Fibroblast of skin of right biceps (primary cell): Measurements from ENCODE around the gene QKI.

Source experiments
- DNase-seq: peaks from one replicate; pipeline ENCODE4 v3.0.0-alpha.2; 2013

Gene QKI

DNA sequence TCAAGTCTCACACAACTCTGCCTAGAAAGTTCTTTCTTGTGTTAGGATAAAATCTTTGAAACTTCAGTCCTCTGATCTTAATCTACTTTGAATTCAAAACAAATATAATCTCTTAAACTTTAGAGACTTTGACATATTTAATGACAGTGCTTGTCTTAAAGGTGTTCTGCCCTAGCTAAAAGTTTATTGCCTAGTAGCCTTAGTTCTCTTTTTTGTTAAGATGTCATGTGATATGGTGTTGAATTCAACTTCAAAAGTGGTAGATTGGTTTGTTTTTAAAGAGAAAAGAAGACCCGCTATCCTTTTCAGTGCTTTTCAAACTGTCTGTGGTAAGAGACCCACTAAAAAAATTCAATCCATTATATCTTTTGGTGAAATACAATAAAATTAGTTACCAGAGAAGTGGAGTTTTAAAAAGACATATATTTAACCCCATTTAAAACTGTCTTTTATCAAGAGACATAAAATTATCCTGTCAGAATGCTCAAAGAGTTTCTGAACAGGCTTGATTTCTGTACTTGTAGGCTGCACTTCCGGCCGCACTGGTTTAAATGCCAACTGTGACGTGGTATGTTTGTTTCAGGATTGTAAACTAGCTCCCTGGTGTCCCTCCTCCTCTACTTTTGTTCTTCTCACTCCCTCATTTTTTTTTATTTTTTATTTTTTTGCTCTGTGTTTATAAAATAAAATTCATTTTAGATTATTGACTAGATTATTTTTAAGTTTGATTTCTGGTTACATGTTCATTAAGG is 76.5 kb downstream of the QKI start:
- DNase-seq = no peak

DNA sequence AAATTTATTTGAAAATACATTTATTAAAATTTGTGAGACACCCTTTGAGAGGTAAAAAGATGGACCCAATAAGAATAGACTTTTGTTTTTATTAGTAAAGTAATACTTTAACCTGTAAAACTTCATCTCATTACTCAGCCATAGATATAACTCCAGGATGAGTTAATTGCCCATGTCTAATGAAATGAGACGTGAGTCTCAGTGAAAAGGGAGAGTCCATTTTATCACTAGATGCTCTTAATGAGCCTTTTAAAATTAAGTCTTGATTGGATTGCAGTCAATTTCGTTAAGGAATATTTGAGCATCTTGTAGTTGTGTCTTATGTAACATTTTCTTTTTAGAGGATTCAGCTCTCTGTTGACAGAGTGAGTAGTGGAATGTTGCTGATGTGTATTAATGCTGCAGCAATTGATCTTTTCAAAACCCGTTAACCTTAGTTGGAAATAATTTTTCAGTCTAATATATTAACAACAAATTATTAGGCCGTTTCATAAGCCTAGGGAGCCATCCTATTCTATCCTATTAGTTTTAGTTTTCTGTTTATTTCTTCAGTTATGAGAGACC is 77.3 kb downstream of the QKI start:
- DNase-seq = no peak

- DNase-seq = peak; percentile 30
Observed at GRCh38 chr6:163494279-163494727, 79.8 kb downstream of the QKI start.

- DNase-seq = no peak
Observed at GRCh38 chr6:163496205-163496604, 81.7 kb downstream of the QKI start.

- no peak for DNase-seq
Observed at GRCh38 chr6:163500105-163500504, 85.6 kb downstream of the QKI start.

DNA sequence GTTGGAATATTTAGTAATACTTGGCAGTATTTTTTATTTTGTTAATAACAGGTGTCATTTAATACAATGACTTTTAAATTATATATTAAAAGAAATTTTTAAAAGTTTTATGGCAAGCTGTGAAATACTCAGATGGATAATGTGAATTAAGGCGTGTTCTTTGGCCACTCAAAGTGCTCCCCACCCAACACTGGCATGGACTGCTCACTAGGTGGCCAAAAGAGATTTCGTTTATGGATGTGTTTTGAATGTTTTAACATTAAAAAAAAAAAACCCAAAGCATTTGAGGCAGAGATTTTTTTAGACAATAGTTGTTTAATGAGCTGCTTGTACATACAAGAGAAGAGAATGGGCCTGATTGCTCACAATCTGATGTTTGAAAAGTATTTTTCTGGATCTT is 86.5 kb downstream of the QKI start:
- no peak for DNase-seq

DNA sequence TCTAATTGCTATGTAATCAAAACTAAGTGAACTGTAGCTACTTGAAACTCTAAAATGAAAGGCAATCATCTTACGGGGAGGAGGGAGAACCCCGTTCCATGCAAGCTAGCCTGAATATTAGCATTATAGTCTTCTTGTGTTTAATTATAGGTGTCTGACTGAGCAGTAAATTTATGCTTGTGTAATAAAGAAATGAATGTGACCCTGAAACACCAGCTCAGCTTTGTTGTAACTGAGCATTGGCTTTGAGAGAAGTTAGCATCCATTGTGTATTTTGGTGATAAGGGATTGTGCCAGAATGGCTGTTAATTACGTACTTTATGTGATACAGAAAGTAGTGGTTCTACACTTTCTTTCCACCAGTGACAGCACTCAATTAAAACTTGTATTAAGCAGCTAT is 86.9 kb downstream of the QKI start:
- no peak for DNase-seq

- DNase-seq = no peak
Observed at GRCh38 chr6:163504984-163505640, 90.6 kb downstream of the QKI start.

DNA sequence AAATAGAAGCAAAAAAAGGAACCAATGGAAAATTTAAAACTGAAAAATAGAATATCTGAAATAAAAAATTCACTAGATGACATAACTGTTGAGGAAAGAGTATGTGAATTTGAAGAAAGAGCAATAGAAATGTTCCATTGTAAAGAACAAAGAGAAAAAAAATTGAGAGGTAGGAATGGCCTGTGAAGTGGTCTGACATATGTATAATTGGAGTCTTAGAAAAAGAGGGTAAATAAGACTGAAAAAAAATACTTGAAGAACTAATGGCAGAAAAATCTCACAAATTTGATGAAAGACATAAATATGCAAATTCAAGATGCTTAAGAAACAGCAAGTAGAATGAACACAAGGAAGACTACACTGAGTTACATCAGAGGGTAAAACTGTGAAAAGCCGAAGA is 93.4 kb downstream of the QKI start:
- no peak for DNase-seq

- DNase-seq = no peak
Observed at GRCh38 chr6:163513003-163513402, 98.5 kb downstream of the QKI start.

DNA sequence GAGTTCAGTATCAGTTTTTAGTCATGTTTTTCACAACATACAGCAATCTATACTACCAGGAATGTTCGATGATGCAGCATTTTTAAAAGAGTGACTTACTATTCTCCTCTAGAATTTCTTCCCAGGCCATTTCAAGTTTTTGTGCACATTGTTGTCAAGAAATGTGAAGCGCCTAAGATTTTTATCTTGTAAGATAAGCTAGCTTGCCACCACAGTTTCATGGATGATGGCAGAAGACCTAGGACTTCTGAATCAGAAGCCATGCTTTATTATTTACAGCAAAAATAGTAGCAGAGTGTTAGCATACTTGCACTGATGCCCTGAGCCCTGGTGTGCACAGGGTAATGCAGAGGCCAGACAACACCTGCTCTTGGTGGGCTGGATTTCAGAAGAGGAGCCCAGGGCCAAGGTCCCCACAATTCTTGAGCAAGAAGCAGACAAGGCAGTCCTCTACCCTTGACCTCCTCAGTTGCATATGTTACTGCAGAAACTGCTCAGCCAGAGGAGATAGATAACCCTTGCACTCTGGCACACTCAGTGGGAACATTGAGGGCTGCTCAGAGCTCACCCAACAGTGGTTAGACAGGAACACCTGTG is 99.2 kb downstream of the QKI start:
- DNase-seq = no peak

DNA sequence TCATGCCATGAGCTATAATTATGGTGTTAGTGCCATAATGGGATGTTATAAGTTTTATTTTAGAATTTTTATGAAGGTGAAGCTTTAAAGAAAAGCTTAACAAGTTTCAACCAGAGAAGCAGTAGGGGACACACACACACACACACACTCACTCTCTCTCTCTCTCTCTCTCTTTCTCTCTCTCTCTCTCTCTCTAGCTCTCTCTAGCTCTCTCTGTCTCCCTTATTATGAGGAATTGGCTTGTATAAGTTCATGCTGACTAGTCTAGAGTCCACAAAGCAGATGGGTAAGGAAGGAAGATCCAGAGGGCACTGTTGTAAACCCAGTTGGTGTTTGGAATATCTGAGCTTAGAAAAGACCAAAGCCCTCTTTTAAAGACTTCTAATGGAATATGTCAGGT is 102.4 kb downstream of the QKI start:
- no peak for DNase-seq

DNA sequence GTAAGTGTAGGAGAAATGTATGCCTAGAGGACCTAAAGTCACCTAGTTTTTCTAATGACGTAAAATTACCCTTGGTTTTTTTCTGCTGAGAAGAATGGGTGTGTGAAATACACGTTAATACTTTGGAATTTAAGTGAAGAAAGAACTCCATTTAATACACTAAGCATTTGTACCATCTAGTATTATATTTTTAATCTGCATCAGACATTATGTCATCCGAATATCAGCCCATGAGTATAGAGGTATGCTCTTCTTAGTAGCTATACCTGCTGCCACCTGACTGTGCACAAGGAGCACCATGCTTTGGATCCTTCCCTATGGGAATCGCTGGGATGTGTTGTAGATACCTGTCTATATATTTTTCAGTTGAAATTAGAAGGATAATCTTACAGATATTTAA is 106.4 kb downstream of the QKI start:
- DNase-seq = no peak

DNA sequence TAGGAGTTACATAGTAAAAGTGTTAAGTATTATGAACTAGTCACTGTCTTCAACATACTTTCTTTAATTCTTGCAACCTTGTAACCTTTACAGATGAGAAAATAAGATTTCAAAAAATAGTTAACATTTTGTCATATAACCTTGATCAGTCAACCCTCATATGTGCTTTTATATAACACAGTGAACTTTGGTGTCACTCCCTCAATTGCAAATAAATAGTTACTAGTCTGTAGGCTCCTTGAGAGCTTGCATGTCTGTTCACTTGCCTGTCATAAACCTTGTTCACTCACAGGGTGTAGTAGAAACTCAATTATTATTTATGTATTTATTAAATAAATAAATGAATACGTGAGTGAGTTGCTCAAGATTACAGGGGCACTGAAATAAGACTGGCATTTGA is 107.5 kb downstream of the QKI start:
- DNase-seq = no peak

DNA sequence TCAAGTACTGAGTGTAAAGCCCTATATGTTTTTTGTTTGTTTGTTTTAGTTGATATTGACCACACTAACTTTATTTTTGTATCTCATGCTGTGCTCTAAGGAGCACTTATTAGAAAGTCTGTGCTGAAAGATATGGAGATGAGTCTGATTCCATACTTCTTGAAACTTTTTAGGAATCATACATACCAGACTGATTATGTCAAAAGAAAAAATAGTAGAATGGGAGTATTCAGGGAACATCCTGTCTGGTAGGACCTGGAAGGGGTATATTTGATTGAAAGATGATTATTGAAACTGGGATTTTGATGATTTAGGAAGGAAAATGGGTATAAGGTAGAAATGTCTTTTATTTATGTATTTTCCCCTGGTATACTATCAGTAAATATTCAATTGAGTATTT is 111.4 kb downstream of the QKI start:
- DNase-seq = peak; percentile 63

DNA sequence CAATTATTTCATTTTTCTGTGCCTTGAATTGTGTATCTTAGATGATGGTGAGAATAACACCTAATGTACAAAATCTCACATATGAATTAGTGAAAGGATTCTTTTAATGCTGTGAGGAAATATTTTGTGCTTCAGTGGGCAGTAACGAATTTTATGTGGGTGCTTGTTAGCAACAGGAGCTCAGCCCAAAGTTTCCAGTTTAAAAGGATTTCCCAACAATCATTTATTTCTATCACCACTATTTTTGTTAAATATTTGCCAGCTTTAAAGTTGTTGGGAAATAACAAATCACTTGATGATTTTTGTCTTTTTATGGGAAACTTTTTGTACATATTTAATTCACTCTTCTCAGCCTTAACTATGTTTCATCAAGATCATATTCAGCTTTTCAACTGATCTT is 111.8 kb downstream of the QKI start:
- no peak for DNase-seq

DNA sequence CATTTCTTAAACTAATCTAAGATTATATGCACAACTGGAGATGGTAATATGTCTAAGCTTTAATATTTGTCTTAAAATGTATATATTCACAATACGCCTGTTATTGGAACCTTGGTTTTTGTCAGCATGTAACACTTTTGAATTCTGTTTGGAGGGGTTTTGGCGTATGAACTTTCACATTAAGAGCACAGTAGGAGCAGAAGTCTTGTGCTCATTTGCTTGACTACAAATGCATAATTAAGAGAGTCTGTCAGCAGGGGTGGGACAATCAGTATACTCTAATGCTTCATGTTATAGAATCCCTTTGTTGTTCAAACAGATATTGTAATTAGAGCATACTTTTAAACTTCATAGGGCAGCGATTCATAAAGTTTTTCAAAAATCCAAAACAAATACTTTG is 112.8 kb downstream of the QKI start:
- no peak for DNase-seq

- peak; percentile 95 for DNase-seq
Observed at GRCh38 chr6:163529605-163530004, 115.1 kb downstream of the QKI start.

DNA sequence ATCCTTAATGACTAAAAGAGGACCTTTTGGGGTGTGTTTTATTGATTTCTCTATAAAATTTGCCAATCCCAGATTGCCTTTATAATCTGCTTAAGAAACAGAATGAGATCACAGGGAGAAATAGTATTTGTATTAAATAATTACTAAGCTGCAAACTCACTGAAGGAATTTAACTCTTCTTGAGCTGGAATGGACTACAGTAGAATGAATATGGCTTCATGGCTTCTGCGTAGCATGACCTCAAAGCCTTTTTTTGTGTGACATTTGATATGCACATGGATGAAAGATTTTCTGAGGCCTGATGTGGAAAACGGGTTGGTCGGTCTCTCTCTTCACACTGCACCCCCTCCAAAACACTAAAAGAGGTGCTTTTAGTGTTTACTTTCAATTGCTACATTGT is 115.9 kb downstream of the QKI start:
- DNase-seq = peak; percentile 15

GRCh38 chr6:163531122-163531521 is 116.6 kb downstream of the QKI start:
- DNase-seq = no peak

DNA sequence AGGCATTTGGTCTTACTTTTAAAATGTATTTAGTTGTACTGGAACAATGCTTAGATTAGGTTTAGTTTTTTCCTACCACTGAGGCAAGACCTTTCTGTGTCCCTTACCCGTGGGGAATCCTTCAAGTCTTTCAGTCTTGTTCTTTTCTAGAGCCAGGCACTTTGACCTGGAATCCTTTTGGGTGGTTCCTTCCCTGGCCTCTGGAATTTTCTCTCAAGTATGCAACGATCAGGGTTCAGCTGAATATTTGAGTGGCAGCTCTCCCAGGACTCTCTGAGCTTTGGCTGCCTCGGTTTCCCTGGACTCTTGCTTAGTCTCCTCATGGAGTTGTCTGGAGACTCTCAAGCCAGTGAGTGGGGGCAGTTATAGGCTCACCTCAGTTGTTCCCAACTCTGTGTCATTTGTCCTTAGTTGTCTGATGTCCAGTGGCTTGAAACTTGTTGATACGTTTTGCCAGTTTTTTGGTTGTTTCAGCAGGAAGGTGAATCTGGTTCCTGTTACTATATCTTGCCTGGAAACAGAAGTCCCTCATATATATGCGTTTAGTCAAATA is 118.1 kb downstream of the QKI start:
- no peak for DNase-seq

- peak; percentile 89 for DNase-seq
Observed at GRCh38 chr6:163533443-163533842, 118.9 kb downstream of the QKI start.

- peak; percentile 73 for DNase-seq
Observed at GRCh38 chr6:163536770-163537169, 122.3 kb downstream of the QKI start.

DNA sequence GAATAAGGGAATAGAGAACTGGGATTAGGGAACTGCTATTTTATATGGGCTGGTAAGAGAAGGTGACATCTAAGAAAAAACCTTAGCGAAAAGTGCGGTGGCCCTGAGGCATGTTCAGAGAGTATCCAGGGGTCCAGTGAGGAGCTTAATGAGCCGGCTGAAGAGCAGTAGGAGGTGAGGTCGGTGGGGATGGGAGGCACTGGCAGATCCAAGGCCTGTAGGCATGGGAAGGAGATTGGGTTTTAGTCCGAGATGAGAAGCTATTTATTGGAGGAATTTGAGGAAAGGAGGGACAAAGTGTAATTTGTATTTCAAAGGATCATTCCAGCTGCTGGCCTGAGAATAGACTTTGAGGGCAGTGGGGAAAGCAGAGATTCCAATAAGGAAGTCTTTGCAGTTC is 123.8 kb downstream of the QKI start:
- DNase-seq = no peak
